WERI-Rb-1 (cell line): Measurements from ENCODE around the gene RPLP2.

Experiments used
- DNase-seq: peaks from one replicate; pipeline ENCODE4 v3.0.0-alpha.2; 2020
- H3K27ac ChIP-seq: fragments of 250-450 bp; sonication (Bioruptor Pico); 2 replicates; pipeline ENCODE4 v1.5.1; 2020; ENCODE audit warnings: mild to moderate bottlenecking, moderate library complexity
- H3K27me3 ChIP-seq: fragments of 250-450 bp; sonication (Bioruptor Pico); 2 replicates; pipeline ENCODE4 v1.5.1; 2021; ENCODE audit warnings: mild to moderate bottlenecking, low read depth, moderate library complexity; ENCODE audit not compliant: insufficient read depth, severe bottlenecking
- H3K36me3 ChIP-seq: fragments of 250-450 bp; sonication (Bioruptor Pico); 2 replicates; pipeline ENCODE4 v1.5.1; 2020; ENCODE audit warnings: mild to moderate bottlenecking, moderate library complexity
- H3K4me3 ChIP-seq: 2 replicates; pipeline ENCODE4 v1.5.1; 2011; ENCODE audit warnings: low read depth, mild to moderate bottlenecking, control low read depth, low read length
- H3K9me3 ChIP-seq: fragments of 250-450 bp; sonication (Bioruptor Pico); 2 replicates; pipeline ENCODE4 v1.5.1; 2021; ENCODE audit warnings: mild to moderate bottlenecking, moderate library complexity; ENCODE audit not compliant: severe bottlenecking
- TF ChIP-seq, protein P1 (sequence below): IDR thresholded peaks from 2 replicates; pipeline ENCODE4 v1.5.1; 2011; ENCODE audit warnings: low read depth, mild to moderate bottlenecking, control low read depth, inconsistent platforms, low read length

RPLP2 gene

DNA sequence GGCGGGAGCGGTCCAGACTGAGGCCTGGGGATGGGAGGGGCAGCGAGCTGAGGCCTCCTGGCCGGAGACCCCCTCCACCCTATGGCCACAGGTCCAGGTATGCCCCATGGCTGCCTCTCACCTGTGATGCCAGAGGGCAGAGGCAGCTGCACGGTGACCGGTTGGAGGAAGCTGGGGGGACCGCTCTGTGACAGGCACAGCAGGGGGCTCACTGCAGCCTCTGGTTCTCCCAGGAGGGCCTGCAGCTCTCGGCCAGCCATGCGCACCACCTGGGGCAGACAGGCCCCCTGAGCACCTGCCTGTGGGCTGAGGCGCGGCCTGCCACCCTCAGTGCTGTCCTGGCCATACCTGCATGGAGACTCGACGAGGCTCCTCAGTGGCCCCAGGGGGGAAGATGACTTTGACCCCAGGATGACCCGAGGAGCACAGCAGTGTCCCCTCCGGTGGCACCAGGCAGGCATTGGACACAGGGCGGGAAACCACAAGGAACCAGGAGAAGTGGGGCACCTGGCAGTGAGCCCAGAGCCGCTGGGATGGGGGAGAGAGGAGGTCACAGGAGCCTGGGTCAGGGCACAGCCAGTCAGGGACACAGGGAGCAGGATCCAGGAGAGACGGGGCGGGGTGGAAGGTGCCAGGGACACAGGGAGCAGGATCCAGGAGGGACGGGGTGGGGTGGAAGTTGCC lies 8.5 kb upstream of the RPLP2 start:
- Histone ChIP-seq H3K36me3 (peaks cover 54% of the 10 kb centered on the region), H3K4me3 (no peak overlapping the region), H3K9me3 (no peaks in the 10 kb centered on the region), H3K27me3 (no peaks in the 10 kb centered on the region), H3K27ac (no peak overlapping the region)
- DNase-seq: no peak
- TF ChIP-seq, protein P1, sequence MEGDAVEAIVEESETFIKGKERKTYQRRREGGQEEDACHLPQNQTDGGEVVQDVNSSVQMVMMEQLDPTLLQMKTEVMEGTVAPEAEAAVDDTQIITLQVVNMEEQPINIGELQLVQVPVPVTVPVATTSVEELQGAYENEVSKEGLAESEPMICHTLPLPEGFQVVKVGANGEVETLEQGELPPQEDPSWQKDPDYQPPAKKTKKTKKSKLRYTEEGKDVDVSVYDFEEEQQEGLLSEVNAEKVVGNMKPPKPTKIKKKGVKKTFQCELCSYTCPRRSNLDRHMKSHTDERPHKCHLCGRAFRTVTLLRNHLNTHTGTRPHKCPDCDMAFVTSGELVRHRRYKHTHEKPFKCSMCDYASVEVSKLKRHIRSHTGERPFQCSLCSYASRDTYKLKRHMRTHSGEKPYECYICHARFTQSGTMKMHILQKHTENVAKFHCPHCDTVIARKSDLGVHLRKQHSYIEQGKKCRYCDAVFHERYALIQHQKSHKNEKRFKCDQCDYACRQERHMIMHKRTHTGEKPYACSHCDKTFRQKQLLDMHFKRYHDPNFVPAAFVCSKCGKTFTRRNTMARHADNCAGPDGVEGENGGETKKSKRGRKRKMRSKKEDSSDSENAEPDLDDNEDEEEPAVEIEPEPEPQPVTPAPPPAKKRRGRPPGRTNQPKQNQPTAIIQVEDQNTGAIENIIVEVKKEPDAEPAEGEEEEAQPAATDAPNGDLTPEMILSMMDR: no peak

DNA sequence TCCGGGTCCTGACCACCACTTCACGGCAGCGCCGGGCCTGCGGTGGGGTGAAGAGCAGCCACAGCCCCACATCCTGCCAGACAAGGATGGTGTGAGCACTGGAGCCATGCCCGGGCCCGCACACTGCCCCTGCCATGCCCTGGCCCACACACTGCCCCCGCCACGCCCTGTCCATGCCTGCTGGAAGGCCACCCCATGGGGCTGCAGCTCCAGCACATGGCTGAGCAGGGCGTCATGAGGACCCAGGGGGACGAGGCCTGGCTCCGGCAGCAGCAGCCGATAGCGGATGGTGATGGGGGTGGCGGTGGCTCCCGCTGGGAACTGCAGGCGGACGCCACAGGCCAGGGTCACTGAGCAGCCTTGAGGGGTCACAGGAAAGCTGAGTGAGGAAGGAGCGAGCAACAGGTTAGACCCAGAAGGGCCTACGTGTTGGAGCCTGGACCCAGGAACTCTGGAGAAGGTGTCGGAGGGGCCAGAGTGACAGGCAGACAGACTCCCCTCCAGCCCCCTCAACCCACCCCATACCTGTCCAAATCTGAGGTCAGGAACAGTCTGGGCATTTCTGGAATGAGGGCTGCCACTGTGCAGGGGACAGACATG lies 7.6 kb upstream of the RPLP2 start:
- Histone ChIP-seq H3K9me3 (no peaks in the 10 kb centered on the region), H3K27ac (no peak overlapping the region), H3K4me3 (no peak overlapping the region), H3K36me3 (peaks cover 54% of the 10 kb centered on the region), H3K27me3 (no peaks in the 10 kb centered on the region)
- DNase-seq: no peak
- TF ChIP-seq, protein P1: no peak

DNA sequence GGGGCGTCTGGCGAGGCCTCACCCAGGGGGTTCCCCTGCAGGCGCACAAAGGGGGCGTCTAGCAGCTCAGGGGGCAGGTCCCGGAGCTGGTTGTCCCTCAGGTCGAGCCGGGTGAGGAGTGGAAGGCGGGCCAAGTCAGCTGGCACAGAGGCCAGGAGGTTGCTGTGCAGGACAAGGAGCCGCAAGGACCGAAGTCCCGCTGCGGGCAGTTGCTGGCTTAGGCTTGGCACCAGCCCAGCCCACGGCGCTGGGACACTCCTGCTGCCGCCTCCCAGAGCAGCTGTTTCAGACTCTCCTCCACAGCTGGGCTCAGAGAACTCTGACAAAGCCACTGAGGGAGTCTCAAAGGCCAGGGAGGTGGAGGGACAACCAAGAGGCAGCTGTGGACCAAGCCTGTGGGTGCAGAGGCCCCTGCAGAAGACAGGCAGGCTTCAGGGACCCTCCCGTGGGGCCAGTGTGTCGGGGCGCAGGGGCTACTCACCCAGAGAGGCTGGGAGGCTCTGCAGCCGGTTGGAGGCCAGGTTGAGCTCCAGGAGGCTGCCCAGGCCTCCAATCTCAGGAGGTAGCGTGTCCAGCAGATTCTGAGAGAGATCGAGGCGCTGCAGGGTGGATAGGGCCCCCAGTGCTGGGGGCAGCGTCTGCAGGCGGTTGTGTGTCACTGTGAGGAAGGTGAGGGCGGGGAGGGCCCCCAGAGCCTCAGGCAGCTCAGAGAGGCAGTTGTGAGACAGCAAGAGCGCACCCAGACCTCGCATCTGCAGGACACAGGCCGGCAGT lies 6.9 kb upstream of the RPLP2 start:
- H3K27ac ChIP-seq: peak overlapping the region; percentile 97
- TF ChIP-seq, protein P1: no peak
- H3K36me3 ChIP-seq: peaks cover 54% of the 10 kb centered on the region
- H3K9me3 ChIP-seq: no peaks in the 10 kb centered on the region
- no peaks in the 10 kb centered on the region for H3K27me3 ChIP-seq
- no peak for DNase-seq
- no peak overlapping the region for H3K4me3 ChIP-seq

DNA sequence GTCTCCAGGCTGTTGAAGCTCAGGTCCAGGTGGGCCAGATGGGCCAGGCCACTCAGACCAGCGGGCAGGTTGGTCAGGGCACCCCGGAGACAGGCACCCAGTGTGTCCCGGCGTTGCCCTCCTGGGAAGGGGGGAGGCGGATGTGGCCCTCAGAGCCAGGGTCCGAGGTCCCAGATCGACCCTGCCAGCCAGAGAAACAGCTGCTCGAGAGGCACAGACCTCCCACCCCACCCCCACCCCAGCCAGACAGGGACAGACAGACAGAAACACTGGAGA lies 6.4 kb upstream of the RPLP2 start:
- peaks cover 53% of the 10 kb centered on the region for H3K36me3 ChIP-seq
- no peaks in the 10 kb centered on the region for H3K9me3 ChIP-seq
- peak overlapping the region; percentile 94 for H3K4me3 ChIP-seq
- TF ChIP-seq, protein P1: no peak
- no peak for DNase-seq
- H3K27ac ChIP-seq: peak overlapping the region; percentile 97
- H3K27me3 ChIP-seq: no peaks in the 10 kb centered on the region

DNA sequence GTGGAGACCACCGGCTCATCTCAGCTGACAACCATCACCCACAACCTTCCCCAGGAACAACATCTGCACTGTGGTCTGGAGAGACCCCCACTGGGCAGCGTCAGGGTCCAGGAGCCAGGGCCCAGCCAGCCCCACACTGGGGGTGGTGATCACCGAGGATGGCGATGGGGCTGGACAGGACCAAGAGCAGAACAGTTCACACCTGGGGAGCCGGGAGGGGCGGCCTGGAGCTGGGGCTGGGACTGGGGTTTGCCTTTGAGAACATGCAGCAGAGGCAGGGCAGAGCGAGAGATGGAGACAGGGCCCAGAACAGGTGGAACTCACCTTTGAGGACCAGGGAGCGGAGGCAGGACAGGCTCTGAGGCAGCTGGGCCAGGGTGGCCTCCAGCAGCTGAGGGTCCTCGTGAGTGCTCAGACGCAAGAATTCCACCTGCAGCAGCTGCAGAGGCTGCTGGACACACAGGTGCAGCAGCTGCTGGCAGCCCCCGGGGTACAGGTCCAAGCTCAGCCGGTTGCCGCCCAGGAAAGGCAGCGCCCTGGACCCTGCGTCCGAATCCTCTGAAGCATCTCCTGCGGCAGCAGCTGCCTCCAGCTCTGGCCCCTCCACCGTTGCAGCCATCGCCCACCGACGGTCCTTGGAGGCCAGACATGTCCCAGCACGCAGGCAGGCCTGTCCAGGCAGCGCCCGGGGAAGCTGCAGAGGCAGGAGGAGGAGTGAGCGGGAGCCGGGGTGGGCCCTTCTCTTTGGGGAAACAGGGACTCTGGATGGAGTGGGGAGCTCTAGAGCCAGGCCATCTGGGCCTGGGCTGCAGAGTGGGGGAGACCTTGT lies 5.8 kb upstream of the RPLP2 start:
- H3K27me3 ChIP-seq: no peaks in the 10 kb centered on the region

More for the DNA sequence above, 5.8 kb upstream of the RPLP2 start:
- TF ChIP-seq, protein P1: no peak
- H3K9me3 ChIP-seq: no peaks in the 10 kb centered on the region
- H3K27ac ChIP-seq: peak overlapping the region; percentile 97
- H3K36me3 ChIP-seq: peaks cover 47% of the 10 kb centered on the region
- DNase-seq: peak; percentile 50
- peak overlapping the region; percentile 94 for H3K4me3 ChIP-seq
